NCI-H2171 (cell line): ENCODE measurements around the gene CDR2.
"Not testable (repeated sequence)": the region's sequence is repeated elsewhere in the genome, so short reads cannot be mapped to it uniquely, and the experiment has no call there.

ENCODE experiments used
- DNase-seq: peaks from one replicate; lab custom pipeline; 2025; lab: John Stamatoyannopoulos, UW

The CDR2 gene

DNA sequence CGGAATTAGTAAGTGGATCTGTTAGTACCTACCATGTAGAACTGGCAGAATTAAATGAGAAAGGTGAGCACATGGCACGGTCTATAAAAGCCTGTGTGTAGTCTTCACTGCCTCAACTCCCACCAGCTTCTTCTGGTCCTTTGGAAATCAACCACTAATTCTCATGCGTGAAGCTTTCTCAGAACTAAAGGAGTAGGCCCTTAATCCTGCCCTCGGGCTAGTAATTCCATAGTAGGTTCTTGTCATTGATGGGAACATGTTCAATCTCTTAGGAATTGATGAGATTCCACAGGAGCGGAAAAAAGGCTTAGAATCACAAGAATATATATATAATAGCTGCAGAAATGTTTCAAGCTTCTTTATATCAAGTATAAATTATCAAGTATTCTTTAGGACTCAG is 21.7 kb downstream of the CDR2 start:
- no peak for DNase-seq

DNA sequence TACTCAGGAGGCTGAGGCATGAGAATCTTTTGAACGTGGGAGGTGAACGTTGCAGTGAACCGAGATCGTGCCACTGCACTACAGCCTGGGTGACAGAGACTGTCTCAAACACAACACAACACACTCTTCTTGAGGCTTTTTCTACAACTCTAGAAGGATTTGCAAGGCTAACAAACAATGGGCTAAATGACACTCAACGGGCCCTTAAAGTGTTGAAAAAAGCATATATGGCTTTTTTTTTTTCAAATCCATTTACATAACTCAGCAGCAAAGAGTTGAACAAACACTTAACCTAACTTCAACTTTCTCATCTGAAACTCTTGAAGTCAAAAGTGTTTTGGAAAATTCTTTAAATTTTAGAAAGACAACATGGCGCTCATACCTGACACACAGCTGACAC is 22.3 kb downstream of the CDR2 start:
- no peak for DNase-seq

DNA sequence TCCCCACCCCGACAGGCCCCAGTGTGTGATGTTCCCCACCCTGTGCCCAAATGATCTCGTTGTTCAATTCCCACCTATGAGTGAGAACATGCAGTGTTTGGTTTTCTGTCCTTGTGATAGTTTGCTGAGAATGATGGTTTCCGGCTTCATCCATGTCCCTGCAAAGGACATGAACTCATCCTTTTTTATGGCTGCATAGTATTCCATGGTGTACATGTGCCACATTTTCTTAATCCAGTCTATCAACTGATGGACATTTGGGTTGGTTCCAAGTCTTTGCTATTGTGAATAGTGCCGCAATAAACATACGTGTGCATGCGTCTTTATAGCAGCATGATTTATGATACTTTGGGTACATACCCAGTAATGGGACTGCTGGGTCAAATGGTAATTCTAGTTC is 23.4 kb downstream of the CDR2 start:
- DNase-seq, result not testable (repeated sequence)

DNA sequence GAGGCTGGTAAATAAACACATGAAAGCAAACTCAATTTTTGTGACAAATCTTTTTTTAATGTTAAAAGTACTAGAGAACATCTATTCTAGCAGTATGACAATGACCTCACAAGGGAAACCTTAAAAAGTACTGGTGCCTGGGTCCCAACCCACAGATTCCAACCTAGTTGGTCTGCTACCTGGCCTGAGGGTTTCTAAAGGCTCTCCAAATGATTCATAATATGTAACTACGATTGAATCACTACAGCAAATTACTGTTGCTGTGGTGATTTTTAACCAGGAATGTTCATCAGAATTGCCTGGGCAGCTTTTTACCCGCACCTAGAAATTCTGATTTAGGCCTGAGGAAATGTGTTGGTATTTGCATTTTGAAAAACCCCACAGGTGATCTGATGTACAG is 26.1 kb downstream of the CDR2 start:
- DNase-seq, result no peak

DNA sequence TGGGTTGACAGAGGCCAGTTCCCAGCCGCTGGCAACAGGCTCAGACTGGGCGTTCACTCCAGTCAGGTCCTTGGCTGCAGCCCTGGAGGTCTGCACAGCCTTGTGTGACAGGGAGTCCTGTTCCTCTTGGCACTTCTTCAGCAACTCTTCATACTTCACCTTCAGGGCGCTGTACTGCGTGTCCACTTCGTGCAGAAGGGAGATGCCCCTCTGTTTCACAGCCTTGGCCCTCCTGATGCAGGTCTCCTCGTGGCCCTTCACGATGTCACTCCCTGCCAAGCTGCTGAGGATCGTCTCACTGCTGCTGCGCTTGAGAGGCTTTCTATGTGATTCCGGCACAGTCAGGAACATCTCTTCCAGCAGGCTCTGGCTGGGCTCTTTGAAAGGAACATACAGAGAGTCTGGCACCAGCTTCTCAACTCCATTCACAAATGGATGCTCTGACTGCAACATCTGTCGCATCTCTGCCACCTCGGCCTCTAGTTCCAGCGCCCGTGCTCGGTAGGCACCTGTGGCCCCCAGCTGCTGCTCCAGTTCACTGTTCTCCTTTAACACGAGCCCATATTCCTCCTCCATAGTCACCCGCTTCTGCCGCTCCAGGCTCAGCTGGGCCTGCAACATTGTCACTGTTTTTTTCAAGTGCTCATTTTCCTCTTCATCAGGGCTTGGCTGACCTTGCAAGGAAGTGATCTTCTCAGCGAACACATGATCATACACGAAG is 27.2 kb downstream of the CDR2 start:
- DNase-seq, result no peak

DNA sequence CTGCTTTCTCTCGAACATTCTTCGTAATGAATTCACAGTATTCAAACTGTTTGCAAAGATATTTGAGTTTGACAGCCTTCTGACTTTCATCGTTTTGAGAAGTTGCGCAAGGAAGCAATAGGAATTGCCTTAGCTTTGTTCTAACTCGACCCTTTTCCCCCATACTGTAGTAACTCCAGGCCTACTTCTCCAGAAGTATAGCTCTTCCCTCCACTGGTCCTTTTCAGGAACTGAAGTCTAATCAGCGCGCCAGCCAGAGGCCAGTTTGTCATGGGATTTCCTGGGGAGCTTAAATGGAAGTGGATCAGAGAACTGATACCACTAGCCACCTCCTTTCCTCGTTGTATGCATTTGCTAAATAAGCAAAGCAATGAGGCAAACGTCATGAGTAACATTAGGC is 27.9 kb downstream of the CDR2 start:
- DNase-seq, result no peak

DNA sequence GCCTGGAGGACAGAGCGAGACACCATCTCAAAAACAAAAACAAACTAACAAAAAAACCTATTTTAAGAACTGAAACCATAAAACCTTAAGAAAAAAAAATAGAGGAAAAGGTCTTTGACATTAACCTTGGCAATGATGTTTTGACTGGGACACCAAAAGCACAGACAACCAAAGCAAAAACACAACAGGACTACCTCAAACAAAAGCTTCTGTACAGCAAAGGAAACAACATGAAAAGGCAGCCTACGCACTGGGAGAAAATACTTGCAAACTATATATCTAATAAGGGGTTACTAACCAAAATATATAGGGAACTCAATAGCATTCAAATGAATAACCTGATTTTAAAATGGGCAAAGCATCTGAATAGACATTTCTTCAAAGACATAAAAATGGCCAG is 32.3 kb downstream of the CDR2 start:
- DNase-seq, result no peak

DNA sequence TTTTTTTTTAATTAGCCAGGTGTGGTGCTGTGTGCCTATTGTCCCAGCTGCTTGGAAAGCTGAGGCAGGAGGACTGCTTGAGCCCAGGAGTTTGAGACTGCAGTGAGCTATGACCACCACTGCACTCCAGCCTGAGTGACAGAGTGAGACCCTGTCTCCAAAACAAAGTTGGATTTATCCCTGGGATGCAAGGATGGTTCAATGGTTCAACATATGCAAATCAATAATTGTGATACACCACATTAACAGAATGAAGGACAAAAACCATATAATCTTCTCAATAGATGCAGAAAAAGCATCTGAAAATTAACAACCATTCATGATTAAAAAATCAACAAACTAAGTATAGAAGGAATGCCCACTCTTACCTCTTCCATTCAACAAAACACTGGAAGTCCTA is 33.5 kb downstream of the CDR2 start:
- no peak for DNase-seq

DNA sequence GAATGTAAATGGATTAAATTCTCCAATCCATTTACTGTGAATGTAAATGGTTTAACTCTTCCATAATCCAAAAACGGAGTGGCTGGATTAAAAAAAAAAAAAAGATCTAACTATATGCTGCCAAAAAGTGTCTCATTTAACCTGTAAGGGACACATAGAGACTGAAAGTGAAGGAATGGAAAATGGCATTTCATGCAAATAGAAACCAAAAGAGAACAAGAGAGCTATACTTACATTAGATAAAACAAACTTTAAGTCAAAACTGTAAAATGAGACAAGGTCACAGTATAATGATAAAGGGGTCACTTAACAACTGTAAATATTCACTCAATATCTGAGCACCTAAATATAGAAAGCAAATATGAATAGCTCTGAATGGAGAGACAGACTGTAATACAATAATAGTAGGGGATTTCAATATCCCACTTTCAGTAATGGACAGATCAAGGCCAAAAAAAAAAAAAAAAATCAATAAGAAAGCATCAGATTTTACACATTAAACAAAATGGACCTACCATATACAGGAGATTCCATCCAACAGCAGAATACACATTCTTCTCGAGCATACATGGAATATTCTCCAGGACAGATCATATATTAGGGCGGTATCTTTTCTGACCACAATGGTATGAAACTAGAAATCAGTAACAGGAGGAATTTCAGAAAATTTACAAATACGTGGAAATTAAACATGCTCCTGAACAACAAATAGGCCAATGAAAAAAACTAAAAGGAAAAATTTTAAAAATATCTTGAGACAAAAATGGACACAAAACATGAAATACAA is 36.4 kb downstream of the CDR2 start:
- no peak for DNase-seq

DNA sequence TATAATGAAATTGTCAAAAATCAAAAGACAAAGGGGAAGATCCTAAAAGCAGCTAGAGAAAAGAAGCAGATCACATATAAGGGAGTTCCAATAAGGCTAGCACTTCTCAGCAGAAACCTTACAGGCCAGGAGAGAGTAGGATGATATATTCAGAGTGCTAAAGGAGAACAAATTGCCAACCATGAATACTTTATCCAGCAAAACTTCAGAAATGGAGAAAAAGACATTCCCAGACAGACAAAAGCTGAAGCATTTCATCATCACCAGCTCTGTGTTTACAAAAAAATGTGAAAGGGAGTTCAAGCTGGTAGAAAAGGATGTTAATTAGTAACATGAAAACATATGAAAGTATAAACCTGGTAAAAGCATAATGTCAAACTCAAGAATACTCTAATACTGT is 37.4 kb downstream of the CDR2 start:
- no peak for DNase-seq

DNA sequence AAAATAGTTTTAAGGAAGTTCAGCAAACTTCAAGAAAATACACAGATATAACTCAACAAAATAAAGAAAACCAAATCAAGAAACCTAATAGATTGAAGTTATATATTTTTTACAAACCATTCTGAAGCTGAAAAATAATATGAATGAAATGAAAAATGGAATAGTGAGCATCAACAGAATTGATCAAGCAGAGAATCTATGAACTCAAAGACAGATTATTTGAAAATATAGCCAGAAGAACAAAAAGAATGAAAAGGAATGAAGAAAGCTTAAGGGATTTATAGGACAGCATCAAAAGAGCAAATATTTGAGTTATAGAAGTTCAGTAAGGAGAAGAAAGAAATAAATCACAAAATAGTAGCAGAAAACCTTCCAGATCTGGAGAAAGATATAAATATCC is 37.8 kb downstream of the CDR2 start:
- DNase-seq, result no peak

DNA sequence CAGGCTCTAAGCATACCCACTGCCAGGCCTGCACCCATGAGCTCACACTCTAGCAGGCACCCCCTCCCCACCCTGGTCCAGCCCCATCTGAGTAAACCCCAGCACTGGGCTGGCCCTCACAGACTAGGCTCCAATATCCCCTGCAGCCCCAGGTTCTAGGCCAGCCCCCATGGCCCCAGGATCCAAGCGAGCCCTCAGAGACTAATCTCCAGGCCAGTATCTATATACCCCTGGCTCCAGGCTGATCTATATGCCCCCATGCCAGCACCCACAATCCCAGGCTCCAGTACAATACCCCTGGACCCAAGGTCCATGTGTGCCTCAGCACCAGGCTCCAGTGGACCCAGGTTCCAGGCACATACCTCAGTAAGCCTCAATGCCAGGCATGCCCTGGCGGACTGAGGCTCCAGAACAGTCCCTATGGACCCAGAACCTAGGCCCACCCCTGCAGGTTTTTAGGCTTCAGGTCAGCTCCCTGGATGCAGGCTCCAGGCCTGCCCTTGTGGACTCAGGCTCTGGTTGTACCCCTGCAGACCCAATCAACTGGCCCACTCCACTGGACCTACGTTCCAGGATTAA is 38.7 kb downstream of the CDR2 start:
- no peak for DNase-seq

DNA sequence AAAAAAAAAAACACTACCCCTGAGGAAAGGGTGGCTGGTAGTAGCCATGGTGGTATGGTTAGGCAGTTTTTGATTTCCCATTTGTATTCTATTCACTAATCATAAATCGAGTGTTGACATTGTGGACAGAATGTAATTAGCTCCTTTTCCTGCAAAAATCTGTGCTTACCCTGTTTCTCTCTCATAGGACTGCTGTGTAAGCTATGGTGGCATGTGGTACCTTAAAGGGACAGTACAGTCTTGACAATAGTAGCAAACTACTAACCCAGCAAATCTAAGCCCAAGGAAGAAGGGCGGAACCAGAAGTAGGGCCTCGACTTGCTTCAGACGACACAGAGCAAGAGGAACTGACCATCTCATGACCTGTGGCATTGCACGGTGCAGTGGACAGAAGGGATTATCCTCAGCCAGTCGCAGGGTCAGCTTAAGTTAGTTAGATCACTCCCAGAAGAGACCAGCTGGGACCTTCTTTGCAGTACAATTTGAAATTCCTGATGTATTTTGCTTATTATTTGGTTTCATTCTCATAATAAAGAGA is 40.9 kb downstream of the CDR2 start:
- DNase-seq, result no peak

DNA sequence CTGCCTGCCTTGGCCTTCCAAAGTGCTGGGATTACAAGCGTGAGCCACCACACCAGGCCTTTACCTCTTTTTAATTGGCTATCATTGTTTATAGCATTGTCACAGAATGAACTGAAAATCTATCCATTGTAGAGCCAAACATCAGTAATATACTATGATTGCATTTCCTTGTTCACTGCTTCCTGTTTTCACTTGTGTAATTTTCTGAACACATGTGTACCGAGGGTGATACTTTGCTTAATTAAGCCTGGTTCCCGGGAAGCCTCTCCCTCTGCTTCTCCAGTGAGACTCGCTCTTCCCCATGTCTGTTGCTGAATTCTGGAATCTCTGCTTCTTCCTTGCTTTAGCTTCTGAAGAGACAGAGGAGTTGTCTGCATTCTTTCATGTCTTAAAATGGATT is 44.1 kb downstream of the CDR2 start:
- no peak for DNase-seq

DNA sequence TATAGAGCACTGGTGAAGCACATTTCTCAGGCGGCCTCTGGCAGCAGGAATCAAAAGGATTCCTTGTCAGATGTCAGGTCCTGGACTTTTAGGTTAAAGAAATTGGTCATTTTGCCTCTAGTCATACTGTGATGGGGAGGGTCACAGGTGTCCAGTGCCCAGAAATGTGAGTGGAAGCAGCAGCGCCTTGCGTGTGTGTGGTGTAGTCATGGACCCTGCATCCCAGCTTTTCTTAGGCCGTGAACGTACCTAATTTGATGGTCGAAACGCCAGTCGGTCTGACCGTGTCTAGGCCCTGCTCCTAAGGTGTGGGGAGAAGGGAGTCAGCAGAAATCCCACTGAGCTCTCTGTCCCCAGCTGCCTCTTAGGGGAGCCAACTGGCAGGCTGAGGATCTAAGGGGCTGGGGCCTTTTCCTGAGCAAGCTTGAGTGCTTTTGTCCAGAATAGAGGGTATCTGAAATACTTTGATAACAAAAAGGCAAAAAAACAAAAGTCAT is 45.2 kb downstream of the CDR2 start:
- no peak for DNase-seq

DNA sequence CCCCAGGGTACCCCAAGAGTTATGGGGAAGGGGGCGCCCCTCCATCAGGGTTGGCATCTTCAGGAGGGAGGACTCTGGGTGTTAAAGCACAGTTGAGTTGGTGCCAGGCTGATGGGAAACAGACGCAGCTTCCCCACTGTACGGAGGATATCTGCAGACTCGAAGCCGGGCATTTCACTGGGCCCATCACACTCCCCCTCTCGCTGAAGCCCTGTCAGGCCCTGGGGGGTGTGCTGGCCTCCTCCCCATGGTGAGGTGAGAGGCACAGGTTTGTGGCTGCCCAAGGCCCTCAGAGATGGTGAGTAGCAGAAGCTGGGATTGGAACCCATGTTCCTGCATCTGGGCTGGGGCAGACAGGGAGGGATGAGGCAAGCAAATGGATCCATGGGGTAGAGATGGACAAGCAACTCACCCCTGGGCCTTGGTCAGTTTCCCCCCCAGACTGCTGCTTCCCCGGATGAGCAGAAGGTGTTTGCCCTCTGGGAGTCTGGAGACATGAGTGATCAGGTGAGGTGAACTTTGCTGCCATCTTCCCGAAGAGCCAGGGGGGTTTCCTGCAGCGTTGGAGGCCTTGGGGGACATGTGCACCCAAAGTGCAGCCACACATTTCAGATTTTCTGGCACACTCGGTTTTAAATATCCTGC is 46.2 kb downstream of the CDR2 start:
- DNase-seq, result no peak

DNA sequence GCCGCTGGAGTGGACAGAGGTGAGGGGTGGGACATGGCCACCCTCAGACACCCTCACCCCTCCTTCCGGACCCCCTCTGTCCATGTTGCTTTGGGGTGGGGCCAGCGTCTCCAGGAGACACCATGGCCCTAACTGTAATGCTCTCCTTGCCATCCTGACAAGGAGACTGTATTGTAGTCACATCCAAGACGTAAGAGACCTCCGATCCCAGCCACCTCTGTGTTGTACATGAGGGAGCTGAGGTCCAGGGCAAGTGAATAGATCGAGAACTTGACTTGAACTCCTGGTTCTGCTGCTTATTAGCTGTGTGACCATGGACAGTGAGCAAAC is 47.0 kb downstream of the CDR2 start:
- no peak for DNase-seq

DNA sequence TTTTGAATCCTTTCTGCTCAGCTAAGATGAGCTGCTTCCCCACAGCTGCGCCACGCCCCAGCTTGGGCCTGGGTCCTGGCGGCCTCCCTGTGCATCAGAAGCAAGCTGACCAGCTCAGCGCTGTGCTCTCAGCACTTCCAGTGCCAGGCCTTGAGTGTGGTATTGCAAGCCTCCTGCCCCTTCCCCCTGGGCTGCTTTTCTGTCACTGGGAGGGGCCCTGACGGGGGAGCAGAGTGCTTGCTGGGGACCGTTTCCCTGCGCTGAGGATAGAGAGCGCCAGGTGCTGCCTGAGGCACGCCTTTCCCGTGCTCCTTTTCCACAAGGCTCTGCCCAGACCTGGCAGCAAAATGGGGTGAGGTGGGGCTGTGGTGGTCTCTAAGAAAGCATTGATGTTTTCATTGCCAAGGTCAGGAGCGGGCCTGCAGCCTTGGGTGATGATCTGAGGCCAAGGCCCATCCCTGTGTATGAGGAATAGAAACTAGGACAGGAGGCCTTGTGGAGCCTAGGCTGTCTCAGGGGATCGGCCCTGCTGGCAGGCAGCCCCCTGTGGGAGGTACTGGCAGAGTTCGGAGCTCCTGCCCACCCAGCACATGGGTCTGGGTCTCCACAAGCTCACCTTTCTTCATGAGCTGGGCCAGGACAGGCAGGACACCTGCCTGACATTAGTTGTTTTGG is 47.5 kb downstream of the CDR2 start:
- no peak for DNase-seq

DNA sequence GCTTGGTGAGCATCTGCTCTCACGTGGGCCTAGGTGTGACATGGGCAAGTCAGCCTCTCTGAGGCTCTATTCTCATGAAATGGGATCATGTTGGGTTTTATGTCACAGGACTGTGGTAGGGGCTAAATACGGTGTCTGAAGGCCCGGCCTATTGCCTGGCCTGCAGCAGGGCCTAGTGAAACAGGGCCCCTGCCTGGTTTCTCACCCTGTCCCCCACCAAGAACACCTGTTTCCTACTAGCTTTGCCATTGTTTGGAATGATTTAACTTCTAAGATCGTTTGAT is 48.1 kb downstream of the CDR2 start:
- DNase-seq, result no peak

DNA sequence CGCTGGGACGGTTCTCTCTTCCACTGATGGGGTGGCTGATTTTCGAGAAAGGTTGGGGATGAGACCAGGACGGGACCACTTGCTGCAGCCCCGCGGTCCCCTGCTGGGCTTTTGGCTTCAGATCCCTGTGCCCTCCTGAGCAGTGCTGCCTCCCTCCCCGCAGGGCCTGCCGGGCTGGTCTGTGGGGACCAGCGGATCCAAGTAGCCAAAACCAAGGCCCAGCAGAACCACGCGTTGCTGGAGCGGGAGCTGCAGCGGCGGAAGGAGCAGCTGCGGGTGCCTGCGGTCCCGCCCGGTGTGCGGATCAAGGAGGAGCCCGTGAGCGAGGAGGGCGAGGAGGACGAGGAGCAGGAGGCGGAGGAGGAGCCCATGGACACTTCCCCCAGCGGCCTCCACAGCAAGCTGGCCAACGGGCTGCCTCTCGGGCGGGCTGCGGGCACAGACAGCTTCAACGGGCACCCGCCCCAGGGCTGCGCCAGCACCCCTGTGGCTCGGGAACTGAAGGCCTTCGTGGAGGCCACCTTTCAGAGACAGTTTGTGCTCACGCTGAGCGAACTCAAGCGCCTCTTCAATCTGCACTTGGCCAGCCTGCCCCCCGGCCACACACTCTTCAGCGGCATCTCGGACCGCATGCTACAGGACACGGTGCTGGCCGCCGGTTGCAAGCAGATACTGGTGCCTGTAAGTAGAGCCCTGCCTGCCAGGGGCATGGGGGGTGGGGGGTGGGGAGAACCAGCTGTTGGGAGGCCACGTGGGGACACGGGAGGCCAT is 48.6 kb downstream of the CDR2 start:
- DNase-seq, result no peak

DNA sequence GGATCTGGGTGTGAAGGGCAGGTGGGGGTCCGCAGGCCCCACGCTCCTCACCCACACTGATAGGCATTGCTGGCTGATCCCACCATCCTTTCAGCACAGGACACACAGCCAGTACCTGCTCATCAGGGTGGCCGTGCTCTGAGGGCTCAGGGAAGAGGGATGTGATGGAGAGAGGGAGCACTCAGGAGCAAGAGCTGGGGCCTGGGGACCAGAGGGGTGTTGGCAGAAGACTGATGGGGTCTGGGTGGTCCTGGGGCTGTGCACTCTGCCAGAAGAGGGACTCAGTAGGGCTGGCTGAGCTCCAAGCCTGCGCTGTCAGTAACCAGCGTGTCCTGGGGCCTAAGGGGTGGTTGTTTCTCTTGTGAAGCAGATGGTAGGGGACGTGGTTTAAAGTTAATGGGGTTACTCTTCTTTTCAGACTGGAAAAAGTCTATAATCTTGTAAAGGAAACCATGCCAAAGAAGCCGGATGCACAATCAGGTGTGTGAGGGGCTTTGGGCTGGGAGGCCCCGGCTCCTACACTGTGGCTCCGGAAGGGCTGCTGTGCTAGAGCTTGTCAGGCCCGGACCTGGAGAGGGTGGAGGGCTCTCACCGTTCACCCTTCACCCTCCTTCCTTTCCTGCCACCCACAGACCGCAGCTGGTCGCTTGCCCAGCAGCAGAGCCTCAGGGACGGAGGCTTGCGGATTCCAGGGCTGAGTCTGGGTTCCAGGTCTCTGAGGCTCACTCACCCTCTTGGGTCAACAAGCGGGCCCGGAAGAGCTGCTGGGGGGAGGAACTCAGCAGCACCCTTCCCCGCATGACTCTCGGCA is 49.4 kb downstream of the CDR2 start:
- no peak for DNase-seq
